MCF 10A (cell line): ENCODE measurements around the gene RPS3. TPM values are rescaled to one million over a fixed set of nuclear protein-coding genes. Genes with fewer than 3 reads are reported as not detected.

Experiments used
- BruUV-seq: library from RNA; stranded (reverse); fragments of 400-500 nt; replicated peaks from 2 replicates; lab custom pipeline; 2021; lab: Mats Ljungman, UMichigan
- CTCF ChIA-PET: fragments of 300-600 bp; sonication (Branson Sonifier 250); formaldehyde crosslinking; extraction: SDS; loops from one replicate; lab custom pipeline; 2021; ENCODE audit warnings: antibody characterized with exemption, inconsistent platforms; lab: Yijun Ruan, JAX
- POLR2A ChIA-PET: fragments of 300-600, 350-650 bp; sonication (Branson Sonifier 250); formaldehyde crosslinking; extraction: SDS; loops from one replicate; lab custom pipeline; 2020; ENCODE audit warnings: antibody characterized with exemption, inconsistent platforms; lab: Yijun Ruan, JAX
- DNase-seq: peaks from one replicate; pipeline ENCODE4 v3.0.0-alpha.2; 2018; ENCODE audit not compliant: unreplicated experiment
- H3K27ac Mint-ChIP-seq: one replicate; pipeline ENCODE4 v1.8.0; 2022; ENCODE audit warnings: mild to moderate bottlenecking, low read depth, mixed read lengths; ENCODE audit not compliant: unreplicated experiment
- H3K27me3 Mint-ChIP-seq: one replicate; pipeline ENCODE4 v1.8.0; 2022; ENCODE audit warnings: mixed read lengths; ENCODE audit not compliant: insufficient read depth, unreplicated experiment
- H3K36me3 Mint-ChIP-seq: one replicate; pipeline ENCODE4 v1.8.0; 2022; ENCODE audit warnings: mild to moderate bottlenecking, moderate library complexity, mixed read lengths; ENCODE audit not compliant: insufficient read depth, unreplicated experiment
- H3K4me1 Mint-ChIP-seq: one replicate; pipeline ENCODE4 v1.8.0; 2022; ENCODE audit warnings: mixed read lengths; ENCODE audit not compliant: insufficient read depth, unreplicated experiment
- H3K4me3 Mint-ChIP-seq: one replicate; pipeline ENCODE4 v1.8.0; 2022; ENCODE audit warnings: mild to moderate bottlenecking, moderate library complexity, mixed read lengths; ENCODE audit not compliant: unreplicated experiment
- H3K9me3 Mint-ChIP-seq: one replicate; pipeline ENCODE4 v1.8.0; 2022; ENCODE audit warnings: mixed read lengths; ENCODE audit not compliant: unreplicated experiment
- intact Hi-C: fragments of 100-400 bp; cut with micrococcal nuclease; formaldehyde crosslinking; loops from 2 replicates; pipeline ENCODE4 v1.14.1; 2022
- total RNA-seq: library from RNA; stranded (reverse); gene quantifications from 2 replicates; pipeline ENCODE4 v1.2.3, GENCODE V29; 2022
- TF ChIP-seq, protein P1 (sequence below): fragments of 200-600 bp; IDR thresholded peaks from one replicate; pipeline ENCODE4 v1.8.0; 2022; ENCODE audit warnings: antibody characterized with exemption, mild to moderate bottlenecking; ENCODE audit not compliant: unreplicated experiment

Gene RPS3
- total RNA-seq, 1 experiment from 2014 or later: 3,444 TPM

DNA sequence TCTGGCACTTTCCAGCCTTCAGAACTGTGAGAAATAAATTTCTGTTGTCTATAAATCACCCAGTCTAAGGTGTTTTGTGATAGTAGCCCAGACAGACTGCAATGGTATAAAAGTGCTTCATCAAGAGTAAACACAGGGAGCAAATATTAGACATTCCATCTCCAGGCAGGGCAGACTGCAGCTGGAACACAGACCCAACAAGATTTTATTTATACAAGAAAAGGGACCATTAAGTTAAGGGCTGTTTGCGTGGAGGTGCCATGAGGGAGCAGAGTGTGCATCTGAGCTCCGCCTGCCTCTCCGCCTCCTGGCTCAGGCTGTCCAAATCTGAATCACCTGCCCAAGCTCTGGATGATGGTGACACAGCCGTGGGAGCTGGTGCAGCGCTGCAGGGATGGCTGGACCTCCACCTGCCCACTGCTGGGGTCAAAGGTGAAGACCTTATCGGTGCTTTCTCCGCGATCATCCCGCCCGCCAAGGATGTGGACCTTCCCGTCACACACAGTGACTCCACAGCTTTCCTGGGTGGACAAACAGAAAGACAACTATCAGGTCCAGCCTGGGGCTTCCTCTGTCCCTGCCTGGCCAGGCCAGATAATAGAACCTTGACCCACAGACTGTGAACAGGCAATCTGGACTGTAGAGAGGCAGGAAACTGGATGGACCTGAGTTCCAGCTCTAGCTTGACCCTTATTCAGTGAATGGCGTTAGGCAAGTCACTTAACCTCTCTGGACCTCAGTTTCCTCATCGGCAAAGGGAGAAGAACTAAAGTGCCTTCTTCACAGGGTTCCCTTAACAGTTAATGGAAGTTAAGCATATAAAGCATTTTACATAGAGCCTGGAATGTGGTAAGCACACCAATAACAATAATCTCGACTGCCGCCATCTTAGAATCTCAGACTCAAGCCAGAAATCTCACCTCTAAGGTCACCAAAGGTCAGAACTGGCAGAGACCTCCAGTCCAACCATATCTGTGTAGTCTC lies 23.2 kb downstream of the RPS3 start:
- BruUV-seq: no TSS peak
- no peaks in the 10 kb centered on the region for H3K9me3 Mint-ChIP-seq
- intact Hi-C loops: no loop called here
- CTCF ChIA-PET: interaction anchor here (0.6 to 1.8 kb wide), 5 partner anchors 15 to 572 kb away, joined by 3 to 8 read pairs (median 3); no protein-coding TSS in a partner anchor
- no peak for DNase-seq
- POLR2A ChIA-PET: interaction anchor here (0.6 to 1.8 kb wide), 2 partner anchors 22 to 139 kb away, joined by 3 to 5 read pairs; partner anchors contain the start of gene SERPINH1
- H3K4me3 Mint-ChIP-seq: no peak overlapping the region
- peaks cover 6% of the 10 kb centered on the region for H3K4me1 Mint-ChIP-seq
- H3K36me3 Mint-ChIP-seq: peaks cover 13% of the 10 kb centered on the region
- TF ChIP-seq, protein P1, sequence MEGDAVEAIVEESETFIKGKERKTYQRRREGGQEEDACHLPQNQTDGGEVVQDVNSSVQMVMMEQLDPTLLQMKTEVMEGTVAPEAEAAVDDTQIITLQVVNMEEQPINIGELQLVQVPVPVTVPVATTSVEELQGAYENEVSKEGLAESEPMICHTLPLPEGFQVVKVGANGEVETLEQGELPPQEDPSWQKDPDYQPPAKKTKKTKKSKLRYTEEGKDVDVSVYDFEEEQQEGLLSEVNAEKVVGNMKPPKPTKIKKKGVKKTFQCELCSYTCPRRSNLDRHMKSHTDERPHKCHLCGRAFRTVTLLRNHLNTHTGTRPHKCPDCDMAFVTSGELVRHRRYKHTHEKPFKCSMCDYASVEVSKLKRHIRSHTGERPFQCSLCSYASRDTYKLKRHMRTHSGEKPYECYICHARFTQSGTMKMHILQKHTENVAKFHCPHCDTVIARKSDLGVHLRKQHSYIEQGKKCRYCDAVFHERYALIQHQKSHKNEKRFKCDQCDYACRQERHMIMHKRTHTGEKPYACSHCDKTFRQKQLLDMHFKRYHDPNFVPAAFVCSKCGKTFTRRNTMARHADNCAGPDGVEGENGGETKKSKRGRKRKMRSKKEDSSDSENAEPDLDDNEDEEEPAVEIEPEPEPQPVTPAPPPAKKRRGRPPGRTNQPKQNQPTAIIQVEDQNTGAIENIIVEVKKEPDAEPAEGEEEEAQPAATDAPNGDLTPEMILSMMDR: no peak
- peak overlapping the region; percentile 42 for H3K27ac Mint-ChIP-seq
- no peaks in the 10 kb centered on the region for H3K27me3 Mint-ChIP-seq

DNA sequence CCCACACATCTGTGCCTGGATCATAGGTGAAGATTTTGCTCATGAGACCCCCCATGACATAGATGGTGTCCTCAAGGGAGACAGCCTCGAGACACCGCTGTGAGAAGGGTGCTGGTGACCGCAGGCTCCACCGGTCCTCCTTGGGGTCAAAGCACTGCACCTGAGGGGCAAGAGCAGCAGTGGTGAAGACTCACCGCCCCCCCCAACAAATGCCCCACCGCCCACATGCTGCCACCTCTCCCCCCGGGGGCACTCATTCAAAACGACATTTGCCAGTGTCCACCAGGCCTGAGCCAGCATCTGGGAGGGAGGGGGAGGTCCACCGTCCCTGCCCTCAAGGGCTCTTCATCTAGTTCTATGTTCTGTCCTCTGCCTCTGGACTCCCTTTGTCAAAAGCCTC lies 24.4 kb downstream of the RPS3 start:
- Mint-ChIP-seq H3K27ac (no peak overlapping the region), H3K4me3 (no peak overlapping the region), H3K27me3 (no peaks in the 10 kb centered on the region), H3K4me1 (peaks cover 6% of the 10 kb centered on the region), H3K9me3 (no peaks in the 10 kb centered on the region), H3K36me3 (peaks cover 13% of the 10 kb centered on the region)
- POLR2A ChIA-PET: interaction anchor here (1.8 kb wide), 1 partner anchor 23 kb away, joined by 5 read pairs; no protein-coding TSS in a partner anchor
- TF ChIP-seq, protein P1: no peak
- no TSS peak for BruUV-seq
- intact Hi-C loops: no loop called here
- DNase-seq: no peak
- CTCF ChIA-PET: interaction anchor here (0.6 to 2.9 kb wide), 5 partner anchors 16 to 108 kb away, joined by 3 to 11 read pairs (median 4); no protein-coding TSS in a partner anchor

DNA sequence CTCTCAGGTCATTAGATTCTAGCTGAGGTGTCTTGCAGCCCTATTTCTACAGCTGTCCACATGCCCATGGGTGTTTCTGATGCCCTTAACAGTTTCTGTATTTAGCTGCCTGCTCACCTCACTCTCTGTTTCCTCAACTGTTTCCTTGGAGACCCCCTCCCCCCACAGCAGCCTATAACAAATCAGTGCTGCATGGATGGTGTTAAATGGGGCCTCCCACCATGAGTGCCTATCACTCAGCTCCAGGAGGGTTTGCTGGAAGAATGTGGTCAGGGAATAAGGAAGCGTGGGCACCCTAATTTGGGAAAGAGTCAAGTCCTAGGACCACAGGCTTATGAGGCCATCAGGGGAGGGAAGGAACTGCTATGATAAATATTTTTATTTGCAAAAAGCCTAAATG lies 25.1 kb downstream of the RPS3 start:
- TF ChIP-seq, protein P1: no peak
- Mint-ChIP-seq H3K4me3 (no peak overlapping the region), H3K9me3 (no peaks in the 10 kb centered on the region), H3K4me1 (peaks cover 6% of the 10 kb centered on the region), H3K36me3 (peaks cover 18% of the 10 kb centered on the region), H3K27me3 (no peaks in the 10 kb centered on the region), H3K27ac (no peak overlapping the region)
- BruUV-seq: no TSS peak
- ChIA-PET CTCF (interaction anchor here (0.7 to 2.9 kb wide), 4 partner anchors 18 to 108 kb away, joined by 4 to 11 read pairs (median 4); no protein-coding TSS in a partner anchor), POLR2A (interaction anchor here (1.8 kb wide), 1 partner anchor 24 kb away, joined by 5 read pairs; no protein-coding TSS in a partner anchor)
- no peak for DNase-seq
- intact Hi-C loops: no loop called here

DNA sequence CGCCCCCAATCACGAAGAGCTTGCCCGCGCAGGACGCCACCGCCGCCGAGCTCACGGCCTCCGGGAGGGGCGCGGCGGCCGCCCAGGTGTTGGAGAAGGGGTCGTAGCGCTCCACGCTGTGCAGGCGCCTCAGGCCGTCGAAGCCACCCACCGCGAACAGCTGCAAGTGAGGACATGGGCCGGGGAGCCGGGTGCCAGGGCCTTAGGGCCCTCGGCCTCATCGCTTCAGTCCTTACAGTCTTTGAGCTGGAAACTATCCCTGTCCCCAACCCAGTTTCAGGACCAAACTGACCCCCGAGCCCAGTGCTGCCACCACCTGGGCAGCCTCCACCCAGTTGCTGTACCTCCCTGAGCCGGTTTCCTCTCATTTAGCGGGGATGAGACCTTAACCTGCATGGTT lies 26.1 kb downstream of the RPS3 start:
- peaks cover 16% of the 10 kb centered on the region for H3K36me3 Mint-ChIP-seq

More for the DNA sequence above, 26.1 kb downstream of the RPS3 start:
- Mint-ChIP-seq H3K27me3 (peaks cover 3% of the 10 kb centered on the region), H3K9me3 (no peaks in the 10 kb centered on the region), H3K4me3 (no peak overlapping the region), H3K4me1 (peaks cover 3% of the 10 kb centered on the region), H3K27ac (no peak overlapping the region)
- TF ChIP-seq, protein P1: no peak
- POLR2A ChIA-PET: no interaction called here
- intact Hi-C loops: no loop called here
- CTCF ChIA-PET: interaction anchor here (0.6 to 2.9 kb wide), 8 partner anchors 11 to 291 kb away, joined by 3 to 11 read pairs (median 4); no protein-coding TSS in a partner anchor
- BruUV-seq: no TSS peak
- no peak for DNase-seq
